ENCODE results near the gene FBXO10.

GRCh38 chr9:37542895-37543294 lies 33.3 kb downstream of the FBXO10 start:
- TF ChIP-seq CTCF (IDR thresholded peaks at IDR 0.05) (no peak), POLR2A (IDR thresholded peaks at IDR 0.05) (no peak)
